ENCODE data around the gene TRIO. TPM values are rescaled to one million over a fixed set of nuclear protein-coding genes. Genes with fewer than 3 reads are reported as not detected.

The TRIO gene
- total RNA-seq, 2 donors from 2014 or later: 62.0 to 137 TPM

DNA sequence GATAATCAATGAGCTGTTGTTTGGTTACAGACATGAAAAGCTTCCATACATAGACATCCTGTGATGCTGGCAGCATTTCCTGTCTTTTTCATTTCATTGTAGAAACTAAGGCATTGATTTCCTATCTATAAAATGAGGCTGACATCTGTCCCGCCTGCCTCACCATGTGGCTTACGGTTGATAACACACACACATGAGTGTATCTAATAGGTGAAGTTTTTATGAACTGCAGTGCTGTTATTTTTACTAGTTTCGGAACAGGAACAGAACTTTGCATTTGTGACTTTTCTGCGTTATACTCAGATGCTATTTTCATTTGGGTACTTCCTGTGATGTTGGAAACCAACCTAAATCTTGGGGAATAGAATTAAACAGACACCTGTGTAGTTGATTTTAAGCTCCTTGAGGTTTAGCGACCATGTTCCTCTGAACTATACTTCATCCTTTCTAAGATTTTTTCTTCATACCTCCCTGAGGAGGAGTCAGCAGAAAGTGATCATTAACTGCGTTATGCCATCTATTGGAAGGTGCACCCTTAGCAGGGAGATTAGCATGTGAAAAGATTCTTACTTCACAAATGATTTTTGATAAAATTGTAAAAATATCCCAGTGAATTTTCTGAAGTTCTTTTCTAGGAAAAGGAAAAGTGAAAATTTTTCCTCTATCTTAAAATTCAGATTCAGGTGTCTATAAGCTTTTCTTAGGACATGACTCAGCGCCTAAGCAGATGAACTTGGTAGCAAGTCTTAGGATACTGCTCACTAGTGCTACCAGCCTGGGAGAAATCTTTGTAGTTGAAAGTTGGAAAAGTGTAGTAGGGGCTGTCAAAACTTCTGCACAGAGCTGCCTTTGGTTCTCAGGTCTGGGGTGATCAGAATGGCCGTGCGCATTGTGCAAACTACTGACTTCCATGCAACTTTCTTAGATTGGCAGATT, 134.5 kb downstream of the TRIO start:
- DNase-seq (no peak), ATAC-seq (no peak)
- TF ChIP-seq POLR2A (IDR thresholded peaks at IDR 0.05) (no peak), CTCF (IDR thresholded peaks at IDR 0.05) (no peak)
- Histone ChIP-seq H3K4me1 (no peaks in the 10 kb centered on the region), H3K27ac (no peak overlapping the region), H3K36me3 (replicated peaks in 1 of 2; ENCODE audit: insufficient read depth in 1 of 2, low read depth in 2 of 2) (no peaks in the 10 kb centered on the region), H3K9me3 (no peaks in the 10 kb centered on the region), H3K27me3 (no peaks in the 10 kb centered on the region), H3K4me3 (no peak overlapping the region)
- intact Hi-C loops (cut with DNase I): loop anchor here (10.0 kb wide), 1 partner anchor 273 kb away; no protein-coding TSS in a partner anchor
- 80 to 88% methylated on average over 9 of the region's 9 CpGs for WGBS, 2 donors

GRCh38 chr5:14280294-14280854, 137.2 kb downstream of the TRIO start:
- Histone ChIP-seq H3K36me3 (replicated peaks in 1 of 2; ENCODE audit: insufficient read depth in 1 of 2, low read depth in 2 of 2) (no peaks in the 10 kb centered on the region), H3K27ac (no peak overlapping the region), H3K27me3 (no peaks in the 10 kb centered on the region), H3K4me3 (no peak overlapping the region), H3K4me1 (no peaks in the 10 kb centered on the region), H3K9me3 (no peaks in the 10 kb centered on the region)
- ATAC-seq: no peak
- intact Hi-C loops (cut with DNase I): loop anchor here (10.0 kb wide), 1 partner anchor 296 kb away; no protein-coding TSS in a partner anchor
- DNase-seq: no peak
- no peak for TF ChIP-seq POLR2A (IDR thresholded peaks at IDR 0.05)
- TF ChIP-seq CTCF (IDR thresholded peaks at IDR 0.05): no peak
- WGBS, 2 donors: 78 to 79% methylated on average over 11 of the region's 11 CpGs

- TF ChIP-seq CTCF (IDR thresholded peaks at IDR 0.05) (no peak), POLR2A (IDR thresholded peaks at IDR 0.05) (no peak)
- H3K27me3 ChIP-seq: no peaks in the 10 kb centered on the region
- intact Hi-C loops (cut with DNase I): loop anchor here (10.0 kb wide), 1 partner anchor 297 kb away; no protein-coding TSS in a partner anchor
- DNase-seq (no peak), ATAC-seq (no peak)
- H3K36me3 ChIP-seq (replicated peaks in 1 of 2; ENCODE audit: insufficient read depth in 1 of 2, low read depth in 2 of 2): no peaks in the 10 kb centered on the region
- H3K4me1 ChIP-seq: no peaks in the 10 kb centered on the region
- H3K9me3 ChIP-seq: no peaks in the 10 kb centered on the region
- H3K4me3 ChIP-seq: no peak overlapping the region
- no peak overlapping the region for H3K27ac ChIP-seq
- 82% methylated on average over 3 of the region's 3 CpGs for WGBS, 2 donors
Measured at GRCh38 chr5:14281746-14282181, 138.6 kb downstream of the TRIO start.

DNA sequence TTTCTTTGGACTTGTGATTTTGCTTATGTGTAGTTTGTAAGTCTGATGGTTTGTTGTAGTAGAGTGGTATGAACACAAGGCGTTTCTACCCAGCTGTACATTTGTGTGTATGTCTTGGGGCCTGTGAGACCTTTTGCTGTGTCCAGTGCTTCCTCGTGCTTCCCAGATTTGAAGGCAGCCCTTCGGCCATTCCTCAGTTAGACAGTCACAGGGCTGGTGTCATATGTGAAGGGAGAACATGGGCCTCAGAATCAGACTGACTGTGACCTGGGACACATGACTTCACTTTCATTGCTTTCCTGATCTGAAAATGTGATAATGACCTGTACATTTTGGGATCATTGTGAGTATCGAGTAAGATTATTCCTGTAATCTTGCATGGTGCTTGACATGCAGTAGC, 140.0 kb downstream of the TRIO start:
- H3K27ac ChIP-seq: no peak overlapping the region
- TF ChIP-seq CTCF (IDR thresholded peaks at IDR 0.05) (no peak), POLR2A (IDR thresholded peaks at IDR 0.05) (no peak)
- DNase-seq (no peak), ATAC-seq (no peak)
- WGBS, 2 donors: 85 to 88% methylated on average over 4 of the region's 4 CpGs
- no peaks in the 10 kb centered on the region for H3K36me3 ChIP-seq (replicated peaks in 1 of 2; ENCODE audit: insufficient read depth in 1 of 2, low read depth in 2 of 2)
- H3K4me1 ChIP-seq: no peaks in the 10 kb centered on the region
- H3K27me3 ChIP-seq: no peaks in the 10 kb centered on the region
- intact Hi-C loops (cut with DNase I): loop anchor here (10.0 kb wide), 1 partner anchor 298 kb away; no protein-coding TSS in a partner anchor
- H3K4me3 ChIP-seq: no peak overlapping the region
- H3K9me3 ChIP-seq: no peaks in the 10 kb centered on the region
